ENCODE data around the gene GNA12. TPM values are rescaled to one million over a fixed set of nuclear protein-coding genes. Genes with fewer than 3 reads are reported as not detected.

The GNA12 gene
- total and polyA plus RNA-seq, 2 of the 4 experiments (the other 2 are of a cell fraction), result 14.3 to 93.9 TPM

DNA sequence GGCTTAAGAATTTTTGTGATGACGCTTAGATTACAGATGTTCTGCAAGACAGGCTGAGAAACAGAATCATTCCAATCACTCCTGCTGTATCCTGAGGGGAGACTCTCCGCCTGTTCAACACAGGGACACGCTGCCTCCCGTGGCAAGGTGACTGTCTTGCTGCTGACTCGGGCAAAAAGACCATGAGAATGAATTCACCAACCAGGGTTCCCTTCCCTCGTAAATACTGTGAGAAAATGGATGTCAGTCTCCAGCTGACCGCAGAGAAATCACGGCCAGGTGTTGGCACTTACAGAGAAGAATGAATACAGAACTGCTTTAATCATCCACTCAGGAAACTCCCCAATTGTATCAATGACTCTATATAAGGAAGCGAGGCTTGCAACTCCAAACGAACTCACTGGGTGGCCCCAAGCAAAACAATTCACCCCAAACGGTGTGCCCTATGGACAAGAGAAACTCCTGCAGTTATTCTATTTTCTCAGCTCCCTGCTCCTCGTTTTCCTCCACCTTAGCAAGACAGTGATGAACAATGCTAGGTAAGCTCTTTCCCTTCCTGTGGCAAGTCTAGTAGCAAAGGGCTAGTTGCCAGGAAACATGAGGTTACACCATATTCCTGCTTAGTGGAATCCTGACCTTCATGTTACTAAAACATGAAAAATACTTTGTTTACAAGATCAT, 22.8 kb downstream of the GNA12 start:
- intact Hi-C loops (cut with micrococcal nuclease), result no loop called here
- POLR2A ChIA-PET (ENCODE audit: unreplicated experiment), result interaction anchor here (0.7 to 1.0 kb wide), 3 partner anchors 17 to 257 kb away, joined by 3 read pairs; no protein-coding TSS in a partner anchor
- BruUV-seq (replicated peaks), result no TSS peak

More for the DNA sequence above, 22.8 kb downstream of the GNA12 start:
- peak overlapping the region; percentile 93 for H3K14ac ChIP-seq (replicated peaks; ENCODE audit: low read depth, low read length)
- no peaks in the 10 kb centered on the region for H3K27me3 ChIP-seq (ENCODE audit: control insufficient read depth, insufficient read depth, low read length)
- H2AK9ac ChIP-seq (replicated peaks; ENCODE audit: low read depth, low read length, poor library complexity), result peak overlapping the region; percentile 37
- DNase-seq (peak; percentile 83), ATAC-seq (ENCODE audit: low read depth) (peak; percentile 1)
- H2BK120ac ChIP-seq (ENCODE audit: low read depth, low read length), result peak overlapping the region; percentile 93
- H3K4me1 ChIP-seq (ENCODE audit: control insufficient read depth, insufficient read depth, low read length), result peaks cover 56% of the 10 kb centered on the region
- CTCF ChIA-PET, result interaction anchor here (1.0 to 1.1 kb wide), 2 partner anchors 16 to 102 kb away, joined by 3 to 5 read pairs; no protein-coding TSS in a partner anchor
- no peak overlapping the region for H3K9ac ChIP-seq (ENCODE audit: low read depth, low read length)
- peak overlapping the region; percentile 97 for H4K91ac ChIP-seq (ENCODE audit: insufficient read depth, low read depth, low read length)
- peak overlapping the region; percentile 95 for H2BK15ac ChIP-seq (ENCODE audit: low read depth, low read length)
- H3K4me3 ChIP-seq (ENCODE audit: insufficient read depth, low read depth, low read length), result no peak overlapping the region
- peak overlapping the region; percentile 99 for H2BK20ac ChIP-seq (ENCODE audit: low read depth, low read length)
- H3K79me1 ChIP-seq (ENCODE audit: low read depth in 1 of 2, low read length in 2 of 2), result peaks cover 24 to 79% of the 10 kb centered on the region in 2 experiments
- H4K8ac ChIP-seq (ENCODE audit: low read depth in 2 of 2, low read length in 2 of 2), result peak overlapping the region; percentile 81 to 90
- dilution Hi-C loops (cut with HindIII; ENCODE audit: low sequenced_read_pairs, unreplicated experiment), result no loop called here
- H3K4me2 ChIP-seq (ENCODE audit: low read depth, low read length), result peak overlapping the region; percentile 49
- H3K27ac ChIP-seq (ENCODE audit: insufficient read depth, low read length), result peak overlapping the region; percentile 95
- H3K18ac ChIP-seq (ENCODE audit: low read depth, low read length), result peak overlapping the region; percentile 95
- no peaks in the 10 kb centered on the region for H3K9me3 ChIP-seq (ENCODE audit: control insufficient read depth, insufficient read depth, low read length)
- H2AK5ac ChIP-seq (ENCODE audit: low read depth, low read length), result peak overlapping the region; percentile 99
- H2BK5ac ChIP-seq (ENCODE audit: low read depth, low read length, poor library complexity, severe bottlenecking), result peak overlapping the region; percentile 100
- H3K36me3 ChIP-seq (ENCODE audit: control insufficient read depth, insufficient read depth, low read length), result no peaks in the 10 kb centered on the region
- peaks cover 6% of the 10 kb centered on the region; the same call in 1 of the 2 replicates for H4K20me1 ChIP-seq (ENCODE audit: insufficient read depth, low read length)
- peak overlapping the region; percentile 90 for H4K5ac ChIP-seq (ENCODE audit: low read depth, low read length)
- TF ChIP-seq, protein P1, sequence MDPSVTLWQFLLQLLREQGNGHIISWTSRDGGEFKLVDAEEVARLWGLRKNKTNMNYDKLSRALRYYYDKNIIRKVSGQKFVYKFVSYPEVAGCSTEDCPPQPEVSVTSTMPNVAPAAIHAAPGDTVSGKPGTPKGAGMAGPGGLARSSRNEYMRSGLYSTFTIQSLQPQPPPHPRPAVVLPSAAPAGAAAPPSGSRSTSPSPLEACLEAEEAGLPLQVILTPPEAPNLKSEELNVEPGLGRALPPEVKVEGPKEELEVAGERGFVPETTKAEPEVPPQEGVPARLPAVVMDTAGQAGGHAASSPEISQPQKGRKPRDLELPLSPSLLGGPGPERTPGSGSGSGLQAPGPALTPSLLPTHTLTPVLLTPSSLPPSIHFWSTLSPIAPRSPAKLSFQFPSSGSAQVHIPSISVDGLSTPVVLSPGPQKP (IDR thresholded peaks at IDR 0.05; ENCODE audit: borderline replicate concordance, low read depth, low read length), result no peak
- no peak for TF ChIP-seq SMC3 (IDR thresholded peaks at IDR 0.05; ENCODE audit: low read depth, low read length)
- peak; percentile 46; the same call in 1 of the 2 replicates for TF ChIP-seq CEBPB (IDR thresholded peaks at IDR 0.05; ENCODE audit: low read depth, low read length)
- no peak for TF ChIP-seq RCOR1 (IDR thresholded peaks at IDR 0.05; ENCODE audit: insufficient replicate concordance, low read length)
- peak; percentile 57 for TF ChIP-seq MAFK (IDR thresholded peaks at IDR 0.05; ENCODE audit: low read depth, low read length)
- TF ChIP-seq CTCF (conservative IDR thresholded peaks at IDR 0.05; ENCODE audit: low read depth, low read length), result no peak
- 0 out of 2 replicates have a peak, but pooled peaks have one; percentile 21 for TF ChIP-seq POLR2A (IDR thresholded peaks at IDR 0.05; ENCODE audit: low read depth, low read length)
- TF ChIP-seq MAZ (IDR thresholded peaks at IDR 0.05; ENCODE audit: borderline replicate concordance, low read depth, low read length), result no peak
- no peak for TF ChIP-seq MXI1 (IDR thresholded peaks at IDR 0.05; ENCODE audit: borderline replicate concordance, low read depth, low read length)
- TF ChIP-seq, protein P2, sequence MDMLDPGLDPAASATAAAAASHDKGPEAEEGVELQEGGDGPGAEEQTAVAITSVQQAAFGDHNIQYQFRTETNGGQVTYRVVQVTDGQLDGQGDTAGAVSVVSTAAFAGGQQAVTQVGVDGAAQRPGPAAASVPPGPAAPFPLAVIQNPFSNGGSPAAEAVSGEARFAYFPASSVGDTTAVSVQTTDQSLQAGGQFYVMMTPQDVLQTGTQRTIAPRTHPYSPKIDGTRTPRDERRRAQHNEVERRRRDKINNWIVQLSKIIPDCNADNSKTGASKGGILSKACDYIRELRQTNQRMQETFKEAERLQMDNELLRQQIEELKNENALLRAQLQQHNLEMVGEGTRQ (IDR thresholded peaks at IDR 0.05; ENCODE audit: low read depth, low read length), result no peak
- no peak for TF ChIP-seq CHD1 (IDR thresholded peaks at IDR 0.05; ENCODE audit: low read depth, low read length)
- TF ChIP-seq NFE2L2 (IDR thresholded peaks at IDR 0.05; ENCODE audit: low read depth, low read length), result no peak
- no peak; the same call in 1 of the 2 replicates for TF ChIP-seq RAD21 (IDR thresholded peaks at IDR 0.05; ENCODE audit: low read length)
- 35% methylated on average over 4 of the region's 12 CpGs; no CpG with 5 or more reads in 1 of the 2 experiments for WGBS, 2 experiments (ENCODE audit: extremely low coverage in 2 of 2, insufficient read length in 1 of 2)
- H3K23ac ChIP-seq (ENCODE audit: low read depth, low read length), result peak overlapping the region; percentile 98
- in situ Hi-C loops (cut with MboI; ENCODE audit: low sequenced_read_pairs), result no loop called here
- peak overlapping the region; percentile 99 for H3K4ac ChIP-seq (ENCODE audit: low read depth, low read length)
- H3K56ac ChIP-seq (ENCODE audit: extremely low read depth, insufficient read depth, low read length), result peak overlapping the region; percentile 72
- peak overlapping the region; percentile 34 for H2AFZ ChIP-seq (replicated peaks; ENCODE audit: low read length, poor library complexity)
- peaks cover 36% of the 10 kb centered on the region for H3K9me1 ChIP-seq (ENCODE audit: insufficient read depth, low read length)

Data from IMR-90 (cell line).